ENCODE measurements around the gene EFTUD2.
"Not testable (repeated sequence)": the region's sequence is repeated elsewhere in the genome, so short reads cannot be mapped to it uniquely, and the experiment has no call there.

The EFTUD2 gene

GRCh38 chr17:44808656-44809388, 90.4 kb downstream of the EFTUD2 start:
- not testable (repeated sequence) for DNase-seq (ENCODE audit: low read depth in 2 of 2)

- DNase-seq (ENCODE audit: low read depth in 2 of 2): no peak
Measured at GRCh38 chr17:44808156-44808555, 91.1 kb downstream of the EFTUD2 start.

- no peak for DNase-seq (ENCODE audit: low read depth in 2 of 2)
Measured at GRCh38 chr17:44807817-44808155, 91.5 kb downstream of the EFTUD2 start.

- no peak for DNase-seq (ENCODE audit: low read depth in 2 of 2)
Measured at GRCh38 chr17:44807093-44807816, 92.0 kb downstream of the EFTUD2 start.

GRCh38 chr17:44804302-44805089, 94.7 kb downstream of the EFTUD2 start:
- no peak for DNase-seq (ENCODE audit: low read depth in 2 of 2)

GRCh38 chr17:44801880-44802279, 97.4 kb downstream of the EFTUD2 start:
- DNase-seq (ENCODE audit: low read depth in 2 of 2): no peak
